NCI-H2196 (cell line): ENCODE measurements around the gene CAPN7.
A peak's percentile ranks its signal among the peaks of the same experiment; 100 is the strongest.

Experiments used
- DNase-seq: peaks from one replicate; lab custom pipeline; 2025; ENCODE audit not compliant: unreplicated experiment; lab: John Stamatoyannopoulos, UW

The CAPN7 gene

GRCh38 chr3:15243822-15244482, 37.9 kb downstream of the CAPN7 start:
- DNase-seq: no peak

GRCh38 chr3:15246186-15246585, 40.1 kb downstream of the CAPN7 start:
- no peak for DNase-seq

GRCh38 chr3:15253023-15253697, 47.1 kb downstream of the CAPN7 start:
- DNase-seq: no peak

- no peak for DNase-seq
These were observed 49.2 kb downstream of the CAPN7 start for GRCh38 chr3:15255215-15255614.

GRCh38 chr3:15256861-15257341, 50.9 kb downstream of the CAPN7 start:
- no peak for DNase-seq

GRCh38 chr3:15258720-15259119, 52.7 kb downstream of the CAPN7 start:
- DNase-seq: no peak

- DNase-seq: no peak
These were observed 54.5 kb downstream of the CAPN7 start for GRCh38 chr3:15260531-15260930.

- no peak for DNase-seq
These were observed 55.2 kb downstream of the CAPN7 start for GRCh38 chr3:15261274-15261673.

- DNase-seq: no peak
These were observed 56.0 kb downstream of the CAPN7 start for GRCh38 chr3:15262021-15262420.

GRCh38 chr3:15263120-15263519, 57.1 kb downstream of the CAPN7 start:
- DNase-seq: no peak

GRCh38 chr3:15263926-15264325, 57.9 kb downstream of the CAPN7 start:
- DNase-seq: no peak

GRCh38 chr3:15264486-15264885, 58.4 kb downstream of the CAPN7 start:
- no peak for DNase-seq

- DNase-seq: no peak
These were observed 59.8 kb downstream of the CAPN7 start for GRCh38 chr3:15265655-15266509.

GRCh38 chr3:15266510-15267376, 60.7 kb downstream of the CAPN7 start:
- DNase-seq: no peak

GRCh38 chr3:15267502-15267901, 61.5 kb downstream of the CAPN7 start:
- DNase-seq: no peak

- peak; percentile 68 for DNase-seq
These were observed 62.1 kb downstream of the CAPN7 start for GRCh38 chr3:15268033-15268631.

- peak; percentile 5 for DNase-seq
These were observed 63.3 kb downstream of the CAPN7 start for GRCh38 chr3:15269091-15269989.

GRCh38 chr3:15271030-15271429, 65.0 kb downstream of the CAPN7 start:
- no peak for DNase-seq

GRCh38 chr3:15271785-15272381, 65.8 kb downstream of the CAPN7 start:
- DNase-seq: no peak
